ENCODE measurements around the gene RBFOX2. TPM values are rescaled to one million over a fixed set of nuclear protein-coding genes. Genes with fewer than 3 reads are reported as not detected.

The RBFOX2 gene
- total and polyA plus RNA-seq, 2 experiments from 2014 or later: 88.8 to 131 TPM

- peaks cover 21% of the 10 kb centered on the region for H3K4me1 ChIP-seq (ENCODE audit: insufficient read depth)
- H3K79me2 ChIP-seq (replicated peaks; ENCODE audit: insufficient read depth): peaks cover 65% of the 10 kb centered on the region
- H3K36me3 ChIP-seq (ENCODE audit: insufficient read depth): no peaks in the 10 kb centered on the region
- no peaks in the 10 kb centered on the region for H3K9me3 Mint-ChIP-seq
- no peaks in the 10 kb centered on the region for H3F3A ChIP-seq (replicated peaks; ENCODE audit: low read depth)
- H3K4me3 ChIP-seq: no peak overlapping the region
- H3K4me2 ChIP-seq: no peak overlapping the region
- TF ChIP-seq JUNB (IDR thresholded peaks at IDR 0.05; ENCODE audit: unreplicated experiment): no peak
- no peak for TF ChIP-seq NANOG (IDR thresholded peaks at IDR 0.05; ENCODE audit: borderline replicate concordance)
- TF ChIP-seq POLR2AphosphoS5 (IDR thresholded peaks at IDR 0.05; ENCODE audit: low read depth): no peak
- TF ChIP-seq EZH2phosphoT487 (IDR thresholded peaks at IDR 0.05; ENCODE audit: unreplicated experiment): no peak
- TF ChIP-seq ZNF114 (CRISPR knock-in tag; IDR thresholded peaks at IDR 0.05): no peak
- TF ChIP-seq REST (IDR thresholded peaks at IDR 0.05; ENCODE audit: unreplicated experiment): no peak
- no peak for TF ChIP-seq ZNF462 (CRISPR knock-in tag; IDR thresholded peaks at IDR 0.05)
- TF ChIP-seq EZH2 (IDR thresholded peaks at IDR 0.05; ENCODE audit: low read depth, unreplicated experiment): no peak
- TF ChIP-seq STAT1 (IDR thresholded peaks at IDR 0.05; ENCODE audit: unreplicated experiment): no peak
- no peak for TF ChIP-seq ZNF331 (CRISPR knock-in tag; IDR thresholded peaks at IDR 0.05; ENCODE audit: low read depth)
- TF ChIP-seq CTCF (conservative IDR thresholded peaks at IDR 0.05; ENCODE audit: low read depth in 2 of 2): no peak
- TF ChIP-seq ETS1 (IDR thresholded peaks at IDR 0.05): no peak
- TF ChIP-seq CREB1 (CRISPR knock-in tag; IDR thresholded peaks at IDR 0.05; ENCODE audit: low read depth): no peak
- H3K27ac Mint-ChIP-seq: no peak overlapping the region
- no peak overlapping the region for H2AFZ ChIP-seq
- H3K27me3 Mint-ChIP-seq (ENCODE audit: insufficient read depth, low read depth, poor library complexity): peaks cover 2% of the 10 kb centered on the region
- H3K27ac ChIP-seq (ENCODE audit: low read depth): no peak overlapping the region
- H4K20me1 ChIP-seq (replicated peaks; ENCODE audit: insufficient read depth): 0 out of 2 replicates have a peak, but pooled peaks cover 2% of the 10 kb centered on the region
- H3K27me3 ChIP-seq (ENCODE audit: insufficient read depth): no peaks in the 10 kb centered on the region
- no peak overlapping the region for H3K4me3 Mint-ChIP-seq
- H3K9me2 ChIP-seq (ENCODE audit: insufficient read depth): no peaks in the 10 kb centered on the region
- H3K36me3 Mint-ChIP-seq (ENCODE audit: low read depth): no peaks in the 10 kb centered on the region
- ATAC-seq (peak; percentile 63), DNase-seq (ENCODE audit: low spot score) (no peak)
- H3K4me1 Mint-ChIP-seq: peaks cover 28% of the 10 kb centered on the region
Measured at GRCh38 chr22:35955546-35955945, 73.1 kb downstream of the RBFOX2 start.

Data from GM23338 (cell line).